Ascending aorta (tissue), 2 donors: ENCODE measurements around the gene OSBPL10. TPM values are rescaled to one million over a fixed set of nuclear protein-coding genes. Genes with fewer than 3 reads are reported as not detected.

Experiments used
- DNase-seq, 2 donors: peaks; one replicate each; pipeline ENCODE4 v3.0.0-alpha.2; 2019; ENCODE audit warnings: low spot score in 2 of 2
- H3K27ac ChIP-seq, 2 donors: fragments of 200-600 bp; sonication (generic); one replicate each; pipeline ENCODE4 v1.5.1; 2016 to 2017; ENCODE audit warnings: mild to moderate bottlenecking in 1 of 2
- H3K27me3 ChIP-seq: fragments of 200-600 bp; sonication (generic); one replicate; pipeline ENCODE4 v1.5.1; 2017
- H3K36me3 ChIP-seq, 2 donors: fragments of 200-600 bp; sonication (generic); one replicate each; pipeline ENCODE4 v1.5.1; 2016
- H3K4me1 ChIP-seq, 2 donors: fragments of 200-600 bp; sonication (generic); one replicate each; pipeline ENCODE4 v1.5.1; 2016 to 2017; ENCODE audit warnings: mild to moderate bottlenecking in 1 of 2
- H3K4me3 ChIP-seq, 2 donors: fragments of 200-600 bp; sonication (generic); one replicate each; pipeline ENCODE4 v1.5.1; 2016 to 2017; ENCODE audit warnings: mild to moderate bottlenecking in 1 of 2
- H3K9me3 ChIP-seq, 2 donors: fragments of 200-600 bp; sonication (generic); one replicate each; pipeline ENCODE4 v1.5.1; 2016
- intact Hi-C: fragments of 100-400 bp; cut with DNase I; formaldehyde crosslinking; loops from one replicate; pipeline ENCODE4 v1.15.1; 2023
- total RNA-seq: library from RNA; depleted of rRNA; stranded (reverse); fragments of >200 nt; gene quantifications from one replicate; pipeline ENCODE4 v1.1.0, GENCODE V29; 2016
- TF ChIP-seq, protein P1 (sequence below), 3 experiments: fragments of 200-600 bp in 2 of 3; fragments of 450-650 bp in 1 of 3; sonication (generic) in 2 of 3; IDR thresholded peaks; one replicate each; pipeline ENCODE4 v1.5.1; 2016 to 2019; ENCODE audit warnings: antibody characterized with exemption in 3 of 3, mild to moderate bottlenecking in 1 of 3, moderate library complexity in 1 of 3

OSBPL10 gene
- total RNA-seq, 1 donor from 2014 or later, result 169 TPM

DNA sequence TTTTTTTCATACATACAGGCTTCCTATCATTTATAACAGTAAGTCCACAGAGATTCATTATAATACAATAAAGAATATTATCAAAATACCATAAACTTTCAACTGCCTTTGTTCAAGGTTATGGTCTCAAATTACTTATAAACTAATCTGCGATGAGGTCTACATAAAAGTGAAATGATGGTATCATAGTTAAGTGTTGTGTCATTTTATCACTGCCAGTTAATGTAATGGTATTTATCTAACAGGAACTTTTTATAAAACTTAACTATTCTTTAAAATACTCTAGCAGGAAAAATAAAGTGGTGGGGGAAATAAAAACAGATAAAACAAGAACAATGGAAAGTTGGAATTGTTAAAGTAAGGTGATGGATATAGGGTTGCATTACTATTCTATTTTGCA is 153.1 kb downstream of the OSBPL10 start:
- no peak overlapping the region for H3K4me3 ChIP-seq
- TF ChIP-seq, protein P1, sequence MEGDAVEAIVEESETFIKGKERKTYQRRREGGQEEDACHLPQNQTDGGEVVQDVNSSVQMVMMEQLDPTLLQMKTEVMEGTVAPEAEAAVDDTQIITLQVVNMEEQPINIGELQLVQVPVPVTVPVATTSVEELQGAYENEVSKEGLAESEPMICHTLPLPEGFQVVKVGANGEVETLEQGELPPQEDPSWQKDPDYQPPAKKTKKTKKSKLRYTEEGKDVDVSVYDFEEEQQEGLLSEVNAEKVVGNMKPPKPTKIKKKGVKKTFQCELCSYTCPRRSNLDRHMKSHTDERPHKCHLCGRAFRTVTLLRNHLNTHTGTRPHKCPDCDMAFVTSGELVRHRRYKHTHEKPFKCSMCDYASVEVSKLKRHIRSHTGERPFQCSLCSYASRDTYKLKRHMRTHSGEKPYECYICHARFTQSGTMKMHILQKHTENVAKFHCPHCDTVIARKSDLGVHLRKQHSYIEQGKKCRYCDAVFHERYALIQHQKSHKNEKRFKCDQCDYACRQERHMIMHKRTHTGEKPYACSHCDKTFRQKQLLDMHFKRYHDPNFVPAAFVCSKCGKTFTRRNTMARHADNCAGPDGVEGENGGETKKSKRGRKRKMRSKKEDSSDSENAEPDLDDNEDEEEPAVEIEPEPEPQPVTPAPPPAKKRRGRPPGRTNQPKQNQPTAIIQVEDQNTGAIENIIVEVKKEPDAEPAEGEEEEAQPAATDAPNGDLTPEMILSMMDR (IDR thresholded peaks at IDR 0.05), result no peak

DNA sequence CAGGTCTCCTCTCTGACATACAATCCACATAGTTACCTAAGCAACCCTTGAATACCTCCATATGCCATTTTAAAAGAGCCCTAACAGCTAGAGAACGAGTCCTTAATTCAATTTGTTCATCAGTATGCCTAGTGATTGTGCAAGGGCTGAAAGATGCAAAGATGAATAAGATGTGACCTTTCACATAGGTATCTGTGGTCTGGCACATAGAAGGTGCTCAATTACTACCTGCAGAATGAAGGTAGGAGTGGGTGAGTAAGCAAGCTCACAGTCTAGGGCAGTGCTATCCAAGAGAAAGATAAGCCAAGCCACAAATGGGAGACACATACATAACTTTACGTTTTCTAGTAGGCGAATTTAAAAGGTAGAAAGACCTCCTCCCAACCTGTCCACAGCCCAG is 157.9 kb downstream of the OSBPL10 start:
- intact Hi-C loops, result no loop called here
- TF ChIP-seq, protein P1 (IDR thresholded peaks at IDR 0.05), result no peak

More for the DNA sequence above, 153.1 kb downstream of the OSBPL10 start:
- H3K36me3 ChIP-seq, result no peaks in the 10 kb centered on the region
- no peaks in the 10 kb centered on the region for H3K9me3 ChIP-seq
- H3K4me1 ChIP-seq, result no peaks in the 10 kb centered on the region
- no peaks in the 10 kb centered on the region for H3K27me3 ChIP-seq
- DNase-seq, result no peak
- no peak overlapping the region for H3K27ac ChIP-seq
- intact Hi-C loops, result no loop called here

DNA sequence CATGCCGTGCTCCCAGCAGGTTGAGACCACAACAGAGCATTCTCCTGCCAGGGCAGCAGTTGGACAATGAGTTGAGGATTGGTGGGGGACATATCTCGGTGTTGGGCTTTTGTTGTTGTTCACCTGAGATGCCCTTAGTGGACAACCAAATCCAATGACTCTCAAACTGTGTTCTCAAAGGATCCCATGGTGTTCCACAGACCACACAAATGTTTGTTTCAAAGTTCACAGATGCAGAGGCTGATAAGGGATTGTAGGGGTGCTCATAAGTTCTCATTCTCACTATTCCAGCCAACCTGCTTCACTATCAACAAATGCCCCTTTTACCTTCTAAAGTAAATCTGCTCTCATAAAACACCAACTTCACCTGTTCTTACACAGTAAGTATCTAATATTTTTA is 159.9 kb downstream of the OSBPL10 start:
- Histone ChIP-seq H3K27ac (no peak overlapping the region), H3K36me3 (no peaks in the 10 kb centered on the region), H3K9me3 (no peaks in the 10 kb centered on the region), H3K27me3 (no peaks in the 10 kb centered on the region), H3K4me1 (no peaks in the 10 kb centered on the region), H3K4me3 (no peak overlapping the region)
- TF ChIP-seq, protein P1 (IDR thresholded peaks at IDR 0.05), result no peak
- no peak for DNase-seq
- intact Hi-C loops, result no loop called here

More for the DNA sequence above, 157.9 kb downstream of the OSBPL10 start:
- DNase-seq, result no peak
- Histone ChIP-seq H3K4me1 (no peaks in the 10 kb centered on the region), H3K9me3 (no peaks in the 10 kb centered on the region), H3K27me3 (no peaks in the 10 kb centered on the region), H3K27ac (no peak overlapping the region), H3K4me3 (no peak overlapping the region), H3K36me3 (no peaks in the 10 kb centered on the region)

DNA sequence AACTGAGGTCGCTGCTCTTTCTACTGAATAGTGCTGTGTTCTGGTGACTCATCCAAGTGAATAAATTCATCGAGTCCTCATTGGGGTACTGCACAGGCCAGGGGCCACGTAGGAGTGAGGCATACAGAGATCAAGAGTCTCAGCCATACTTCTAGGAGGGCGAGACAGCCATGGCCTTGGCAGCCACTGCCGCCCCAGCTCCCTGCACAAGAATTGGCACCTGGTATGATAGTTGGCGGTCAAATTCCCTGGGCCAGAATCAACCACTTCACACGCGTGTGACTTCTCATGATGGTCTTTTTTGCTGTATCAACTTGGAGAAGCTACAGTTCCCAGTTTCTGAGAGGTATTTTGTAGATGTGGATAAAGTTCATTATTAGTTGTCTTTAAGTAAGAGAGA is 161.6 kb downstream of the OSBPL10 start:
- intact Hi-C loops, result no loop called here
- H3K27me3 ChIP-seq, result no peaks in the 10 kb centered on the region
- no peaks in the 10 kb centered on the region for H3K9me3 ChIP-seq
- H3K36me3 ChIP-seq, result no peaks in the 10 kb centered on the region
- no peak for DNase-seq
- H3K27ac ChIP-seq, result no peak overlapping the region
- no peak overlapping the region for H3K4me3 ChIP-seq
- TF ChIP-seq, protein P1 (IDR thresholded peaks at IDR 0.05), result no peak
- no peaks in the 10 kb centered on the region for H3K4me1 ChIP-seq

DNA sequence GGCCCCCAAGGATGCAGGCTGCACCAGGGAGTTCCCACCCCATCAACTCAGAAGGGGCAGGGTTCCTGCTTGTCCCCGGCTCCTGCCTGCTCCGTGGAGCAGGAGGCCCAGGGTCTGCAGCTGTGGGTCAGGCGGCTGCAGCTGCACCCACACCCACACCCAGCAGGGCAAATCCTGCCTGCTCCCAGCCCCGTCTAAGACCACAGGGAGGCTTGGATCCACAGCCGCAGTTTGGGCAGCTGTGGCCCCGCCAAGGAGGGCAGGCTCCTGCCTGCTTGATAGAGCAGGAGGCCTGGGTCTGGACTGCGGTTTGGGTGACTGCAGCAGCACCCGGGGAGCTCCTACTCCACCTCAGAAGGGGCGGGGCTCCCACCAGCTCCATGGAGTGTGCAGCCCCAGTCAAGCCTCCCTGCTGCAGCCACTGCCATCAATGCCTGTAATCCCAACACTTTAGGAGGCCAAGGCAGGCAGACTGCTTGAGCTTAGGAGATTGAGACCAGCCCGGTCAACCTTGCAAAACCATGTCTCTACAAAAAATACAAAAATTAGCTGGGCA is 163.6 kb downstream of the OSBPL10 start:
- Histone ChIP-seq H3K27ac (no peak overlapping the region), H3K4me1 (peaks cover 0 to 2% of the 10 kb centered on the region in 2 donors), H3K27me3 (no peaks in the 10 kb centered on the region), H3K9me3 (no peaks in the 10 kb centered on the region), H3K36me3 (no peaks in the 10 kb centered on the region), H3K4me3 (no peak overlapping the region)
- TF ChIP-seq, protein P1 (IDR thresholded peaks at IDR 0.05), result no peak
- DNase-seq, result no peak
- intact Hi-C loops, result no loop called here
